Spinal cord (tissue), 10 donors: ENCODE results near the gene VCX2. TPM values are rescaled to one million over a fixed set of nuclear protein-coding genes. Genes with fewer than 3 reads are reported as not detected.
"Not testable (repeated sequence)": the region's sequence is repeated elsewhere in the genome, so short reads cannot be mapped to it uniquely, and the experiment has no call there.

Experiments used
- DNase-seq, 6 donors: peaks; one replicate each; pipeline versions ENCODE4 v3.0.0 to v3.0.0-alpha.2; 2013 to 2015; ENCODE audit warnings: low spot score in 6 of 6, low read depth in 4 of 6
- H3K27ac ChIP-seq: one replicate; pipeline ENCODE4 v1.5.1; 2013; ENCODE audit warnings: low read depth, low read length, control low read depth
- H3K27me3 ChIP-seq: one replicate; pipeline ENCODE4 v1.6.1; 2013; ENCODE audit warnings: low read length; ENCODE audit not compliant: control insufficient read depth, insufficient read depth
- H3K36me3 ChIP-seq: one replicate; pipeline ENCODE4 v1.6.1; 2013; ENCODE audit warnings: low read length; ENCODE audit not compliant: control insufficient read depth, insufficient read depth
- H3K4me1 ChIP-seq: one replicate; pipeline ENCODE4 v1.6.1; 2013; ENCODE audit warnings: low read length; ENCODE audit not compliant: control insufficient read depth, insufficient read depth
- H3K4me3 ChIP-seq: one replicate; pipeline ENCODE4 v1.5.1; 2013; ENCODE audit warnings: low read depth, low read length, control low read depth
- H3K9me3 ChIP-seq: one replicate; pipeline ENCODE4 v1.6.1; 2013; ENCODE audit warnings: low read length; ENCODE audit not compliant: control insufficient read depth, insufficient read depth
- WGBS: methylation state at CpG from one replicate; pipeline ENCODE4 v1.1.5; 2013; ENCODE audit warnings: missing lambda C conversion rate; ENCODE audit not compliant: insufficient coverage; 5-methylcytosine and 5-hydroxymethylcytosine counted together
- long read RNA-seq, 4 donors: transcript quantifications; one replicate each; lab custom pipeline, GENCODE V29; 2026
- polyA plus RNA-seq, 2 donors: library from polyadenylated mRNA; unstranded; fragments of 120-200 nt; gene quantifications; one replicate each; pipeline ENCODE4 v1.2.1, GENCODE V29; 2013; ENCODE audit not compliant: insufficient read length in 2 of 2
- total RNA-seq, 2 donors: library from RNA; depleted of rRNA in 1 of 2; stranded (reverse); fragments of 120-200 nt in 1 of 2; fragments of >200 nt in 1 of 2; gene quantifications; one replicate each; pipeline versions ENCODE4 v1.2.3 to v1.2.4, GENCODE V29; 2013 to 2014
- donor health status: healthy.

The VCX2 gene
- not detected for total RNA-seq
- not detected for polyA plus RNA-seq
- long read RNA-seq, donor 1, result 0 reads
- long read RNA-seq, donor 2, result 0 reads
- long read RNA-seq, donor 3, result 0 reads
- long read RNA-seq, donor 4, result 0 reads

DNA sequence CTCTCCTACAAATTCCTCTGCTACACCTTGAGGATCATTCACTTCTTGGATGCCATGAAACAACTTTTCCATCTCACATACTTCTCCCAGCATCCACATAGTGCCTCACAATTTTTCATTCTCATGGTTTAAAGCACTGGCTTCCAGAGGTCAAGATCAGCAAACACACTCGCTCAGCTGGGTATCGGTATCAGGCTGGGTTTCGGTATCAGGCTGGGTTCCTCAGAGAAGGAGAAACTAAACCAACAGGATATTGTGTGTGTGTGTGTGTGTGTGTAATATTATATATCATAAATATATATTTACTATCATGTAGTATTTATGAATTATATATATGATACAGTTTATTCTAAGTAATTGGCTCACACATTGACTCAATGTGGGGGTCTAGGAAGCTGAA, at the start of gene VCX2:
VCX2 (minus strand) TSS at position 99 of the 400 bp plus-strand sequence. CDS start 624 bp downstream, outside the sequence.
- H3K4me1 ChIP-seq, DNase-seq, H3K27me3 ChIP-seq, H3K36me3 ChIP-seq, H3K4me3 ChIP-seq, H3K27ac ChIP-seq, H3K9me3 ChIP-seq: not testable (repeated sequence)
- whole genome bisulfite sequencing, result no CpG with 5 or more reads among the region's 3 CpGs

DNA sequence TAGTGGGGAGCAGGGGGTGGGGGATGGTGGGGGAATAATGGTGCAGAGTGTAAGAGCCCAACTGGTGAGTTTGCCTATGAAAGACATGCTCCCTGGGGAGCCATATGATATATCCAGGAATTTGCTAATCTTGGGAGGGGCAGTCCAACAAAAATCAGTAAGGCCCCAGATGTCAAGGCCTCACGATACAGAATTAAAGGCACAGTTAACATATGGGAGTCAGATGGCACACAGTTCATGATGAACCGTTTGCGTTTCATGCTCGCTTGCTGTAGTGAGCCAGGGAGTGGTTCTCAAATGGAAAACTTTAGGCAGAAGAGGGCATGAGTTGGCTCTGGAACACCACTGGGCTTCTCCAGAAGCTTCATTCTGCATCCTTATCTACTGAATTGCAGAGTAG, 33.9 kb upstream of the VCX2 start:
- Histone ChIP-seq H3K4me1 (peaks cover 4% of the 10 kb centered on the region), H3K4me3 (no peak overlapping the region), H3K9me3 (no peaks in the 10 kb centered on the region), H3K36me3 (no peaks in the 10 kb centered on the region), H3K27ac (no peak overlapping the region), H3K27me3 (peaks cover 2% of the 10 kb centered on the region)
- 60% methylated on average over 1 of the region's 4 CpGs for WGBS
- DNase-seq, result no peak

DNA sequence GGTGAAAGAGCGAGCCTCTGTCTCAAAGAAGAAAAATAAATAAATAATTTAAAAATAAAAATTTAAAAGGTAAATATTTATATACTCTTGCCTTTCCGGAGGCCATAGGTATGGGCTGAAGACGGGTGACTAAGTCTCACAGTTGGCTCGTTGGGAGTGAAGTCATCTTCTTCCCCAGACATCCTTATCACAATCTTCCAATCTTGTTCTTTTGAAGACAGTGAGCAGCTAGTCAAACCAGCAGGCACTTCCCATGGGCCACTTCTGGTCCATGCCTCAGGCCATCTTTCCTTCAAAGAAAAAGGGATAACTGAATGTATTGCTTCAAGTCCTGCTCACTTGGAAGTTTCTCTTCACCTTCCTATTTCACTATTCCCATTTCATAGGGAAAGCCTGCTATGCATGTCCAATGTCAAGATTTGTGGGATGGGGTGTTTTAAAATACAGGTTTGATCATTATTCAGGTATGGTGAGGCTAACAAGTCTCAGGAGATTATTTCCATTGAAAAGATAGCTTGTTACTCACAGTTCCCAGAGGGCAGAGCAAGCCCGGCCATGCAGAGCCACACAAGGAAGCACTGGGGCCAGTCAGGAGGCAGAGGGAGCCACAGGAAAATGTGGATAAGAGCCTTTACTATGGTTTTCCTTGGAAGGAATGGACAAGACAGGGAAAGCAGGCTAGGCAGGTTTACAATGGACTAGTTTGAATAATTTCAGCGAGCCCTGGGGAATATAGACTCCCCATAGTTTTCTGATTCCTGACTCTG, 33.3 kb upstream of the VCX2 start:
- 90% methylated on average over 4 of the region's 6 CpGs for WGBS
- DNase-seq, result no peak
- Histone ChIP-seq H3K36me3 (no peaks in the 10 kb centered on the region), H3K4me1 (peaks cover 4% of the 10 kb centered on the region), H3K27ac (no peak overlapping the region), H3K9me3 (no peaks in the 10 kb centered on the region), H3K27me3 (peaks cover 2% of the 10 kb centered on the region), H3K4me3 (no peak overlapping the region)

DNA sequence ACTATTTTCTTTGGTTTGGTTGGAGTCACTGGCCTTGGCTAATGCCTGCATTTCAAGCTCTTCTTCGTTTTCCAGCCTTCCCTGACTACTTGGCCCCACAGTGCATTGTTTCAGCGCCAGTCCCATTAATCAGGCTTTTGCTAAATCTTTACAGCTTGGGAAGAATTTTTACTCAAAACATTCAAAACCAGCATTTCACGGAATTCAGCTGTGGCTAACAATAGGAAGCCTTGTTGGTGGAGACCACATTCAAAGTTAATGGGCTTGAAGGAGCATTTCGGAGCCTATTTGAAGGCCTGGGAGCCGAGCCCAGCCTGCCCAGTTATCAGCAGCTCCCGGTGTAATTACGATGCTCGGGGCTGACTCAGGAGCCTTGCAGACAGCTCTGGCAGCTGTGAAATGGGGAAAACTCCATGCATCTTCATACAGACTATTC, 30.8 kb upstream of the VCX2 start:
- H3K9me3 ChIP-seq, result no peaks in the 10 kb centered on the region
- peak; percentile 38 to 90 (median 68) for DNase-seq
- 14% methylated on average over 7 of the region's 8 CpGs for WGBS
- H3K27me3 ChIP-seq, result no peaks in the 10 kb centered on the region
- no peaks in the 10 kb centered on the region for H3K36me3 ChIP-seq
- H3K4me3 ChIP-seq, result no peak overlapping the region
- peaks cover 4% of the 10 kb centered on the region for H3K4me1 ChIP-seq
- peak overlapping the region; percentile 25 for H3K27ac ChIP-seq

DNA sequence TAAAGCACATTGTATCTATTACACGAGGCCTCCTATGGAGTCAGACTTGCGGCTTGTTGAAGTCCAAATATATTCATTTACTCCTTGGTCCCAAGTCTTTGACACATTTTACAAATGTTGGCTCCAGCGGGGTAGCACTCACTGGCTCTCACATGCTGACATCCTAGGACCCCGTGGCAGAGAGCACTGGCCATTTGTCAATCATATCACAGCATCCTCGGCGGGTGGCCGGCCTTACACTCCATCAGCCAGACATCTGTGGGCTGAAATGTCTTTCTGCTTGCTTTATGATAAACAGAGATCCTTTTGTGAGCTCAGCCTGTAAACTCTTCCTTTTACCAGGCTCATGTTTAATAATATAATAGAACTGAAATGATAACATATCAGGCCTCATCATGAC, 25.7 kb upstream of the VCX2 start:
- no peak overlapping the region for H3K27ac ChIP-seq
- H3K36me3 ChIP-seq, result no peaks in the 10 kb centered on the region
- no peak overlapping the region for H3K4me3 ChIP-seq
- peak in 1 of 6 donors; percentile 5 for DNase-seq
- WGBS, result 53% methylated on average over 3 of the region's 7 CpGs
- H3K4me1 ChIP-seq, result no peaks in the 10 kb centered on the region
- H3K9me3 ChIP-seq, result peaks cover 1% of the 10 kb centered on the region
- no peaks in the 10 kb centered on the region for H3K27me3 ChIP-seq

DNA sequence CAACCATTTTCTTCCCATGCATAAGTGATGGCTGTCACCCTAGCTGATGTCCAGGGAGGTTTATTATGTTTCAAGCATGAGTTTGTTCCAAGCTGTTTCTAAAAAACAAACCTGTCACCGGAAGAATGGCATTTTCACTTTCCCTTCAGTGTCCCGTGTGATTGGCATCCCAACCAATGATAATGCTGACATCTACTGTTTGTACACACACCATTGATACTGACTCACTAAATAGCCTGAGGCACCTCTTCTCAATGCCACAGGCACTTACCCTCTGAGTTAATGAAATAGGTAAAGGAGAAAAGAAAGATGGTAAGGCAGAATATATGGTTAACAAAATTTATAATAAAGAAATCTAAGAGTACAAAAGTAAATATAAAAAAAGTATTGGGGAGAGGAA, 23.1 kb upstream of the VCX2 start:
- DNase-seq, result no peak
- no peaks in the 10 kb centered on the region for H3K36me3 ChIP-seq
- H3K4me1 ChIP-seq, result no peaks in the 10 kb centered on the region
- 63% methylated on average over 2 of the region's 2 CpGs for WGBS
- H3K27ac ChIP-seq, result no peak overlapping the region
- H3K4me3 ChIP-seq, result no peak overlapping the region
- peaks cover 3% of the 10 kb centered on the region for H3K27me3 ChIP-seq
- H3K9me3 ChIP-seq, result peaks cover 1% of the 10 kb centered on the region

DNA sequence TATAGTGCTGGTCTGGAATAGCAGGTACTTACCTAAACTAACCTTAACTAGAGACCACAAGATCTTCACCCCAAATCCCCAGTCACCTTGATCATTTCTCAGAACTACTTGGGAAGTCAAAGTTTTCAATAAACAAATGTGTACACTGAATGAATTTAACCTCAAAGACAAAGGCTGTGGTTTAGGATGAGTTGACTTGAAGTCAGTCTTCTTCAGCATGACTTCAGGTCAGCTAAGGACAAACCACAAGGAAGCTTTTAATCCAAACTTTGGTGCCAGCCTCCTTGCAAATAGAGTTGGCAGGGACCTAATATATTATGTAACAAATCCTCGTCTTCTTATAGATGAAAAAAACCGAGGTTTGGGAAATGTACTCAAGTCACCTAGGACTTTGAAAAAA, 21.2 kb upstream of the VCX2 start:
- Histone ChIP-seq H3K36me3 (no peaks in the 10 kb centered on the region), H3K9me3 (peaks cover 1% of the 10 kb centered on the region), H3K27me3 (peaks cover 3% of the 10 kb centered on the region), H3K4me3 (no peak overlapping the region), H3K27ac (no peak overlapping the region), H3K4me1 (no peaks in the 10 kb centered on the region)
- WGBS, result no CpG with 5 or more reads among the region's 2 CpGs
- DNase-seq, result no peak

DNA sequence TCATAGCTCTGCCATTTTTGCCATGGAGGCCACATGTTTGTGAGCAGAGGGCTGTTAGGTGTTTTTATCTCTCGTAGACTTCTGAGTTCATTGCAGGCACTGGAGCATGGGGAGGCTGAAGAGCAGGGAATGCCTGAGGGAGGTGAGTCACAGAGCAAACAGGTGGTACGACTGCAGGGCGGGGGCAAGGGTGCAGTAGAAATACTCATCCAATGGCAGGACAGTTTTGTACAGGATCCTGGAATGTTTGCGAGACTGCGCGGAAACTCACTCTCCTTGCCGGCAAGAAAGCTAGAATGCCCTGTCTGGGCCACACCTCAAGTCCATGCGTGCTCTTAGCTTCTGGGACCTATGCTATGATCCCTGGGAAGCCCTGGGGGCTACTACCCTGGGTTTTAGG, 20.0 kb upstream of the VCX2 start:
- WGBS, result 98% methylated on average over 8 of the region's 8 CpGs
- no peak for DNase-seq

DNA sequence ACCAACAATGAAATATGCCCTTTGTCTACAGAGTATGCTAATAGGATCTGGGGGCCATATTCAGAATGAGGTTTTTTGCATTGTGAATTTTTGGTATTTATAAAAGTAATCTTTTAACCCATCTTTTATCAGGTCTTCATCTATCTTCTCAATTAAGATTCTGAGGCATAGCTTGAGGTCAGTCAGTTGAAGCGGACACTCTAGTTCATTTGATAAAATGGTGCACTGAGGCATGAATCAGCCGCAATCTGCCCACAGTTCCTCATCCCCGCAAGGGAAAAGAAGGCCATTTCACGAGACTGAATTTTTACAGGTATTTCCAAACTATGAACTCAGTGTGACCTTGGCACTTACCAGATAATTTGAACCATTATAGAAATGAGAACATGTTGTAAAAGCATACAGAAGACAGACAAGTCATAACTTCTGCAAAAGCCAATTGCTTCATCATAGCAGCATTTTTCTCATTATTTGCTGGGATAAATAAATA, 19.3 kb upstream of the VCX2 start:
- 93% methylated on average over 2 of the region's 4 CpGs for WGBS
- Histone ChIP-seq H3K27ac (no peak overlapping the region), H3K9me3 (peaks cover 1% of the 10 kb centered on the region), H3K4me3 (no peak overlapping the region), H3K36me3 (no peaks in the 10 kb centered on the region), H3K27me3 (peaks cover 3% of the 10 kb centered on the region), H3K4me1 (no peaks in the 10 kb centered on the region)
- DNase-seq, result no peak

More for the DNA sequence above, 20.0 kb upstream of the VCX2 start:
- no peaks in the 10 kb centered on the region for H3K4me1 ChIP-seq
- H3K36me3 ChIP-seq, result no peaks in the 10 kb centered on the region
- H3K9me3 ChIP-seq, result peaks cover 1% of the 10 kb centered on the region
- no peak overlapping the region for H3K4me3 ChIP-seq
- peaks cover 3% of the 10 kb centered on the region for H3K27me3 ChIP-seq
- H3K27ac ChIP-seq, result no peak overlapping the region
